Vagina (tissue), 2 donors: ENCODE measurements around the gene POC1A. TPM values are rescaled to one million over a fixed set of nuclear protein-coding genes. Genes with fewer than 3 reads are reported as not detected.

ENCODE experiments used
- DNase-seq, 2 donors: peaks; one replicate each; pipeline ENCODE4 v3.0.0-alpha.2; 2017; ENCODE audit errors: extremely low spot score in 2 of 2
- H3K27ac ChIP-seq: fragments of 200-600 bp; sonication (generic); one replicate; pipeline ENCODE4 v1.5.1; 2019
- H3K27me3 ChIP-seq: fragments of 200-600 bp; sonication (generic); one replicate; pipeline ENCODE4 v1.5.1; 2019
- H3K36me3 ChIP-seq, 2 donors: fragments of 200-600 bp; sonication (generic); one replicate each; pipeline ENCODE4 v1.5.1; 2017 to 2019
- H3K4me1 ChIP-seq: fragments of 200-600 bp; sonication (generic); one replicate; pipeline ENCODE4 v1.5.1; 2019
- H3K4me3 ChIP-seq, 2 donors: fragments of 200-600 bp; sonication (generic); 1 replicate in 1 of 2; 2 replicates in 1 of 2; pipeline ENCODE4 v1.5.1; 2016 to 2019
- H3K9me3 ChIP-seq: fragments of 200-600 bp; sonication (generic); one replicate; pipeline ENCODE4 v1.5.1; 2019
- POLR2A ChIP-seq, 2 donors: fragments of 450-650 bp; IDR thresholded peaks; one replicate each; pipeline ENCODE4 v1.6.1; 2017; ENCODE audit warnings: antibody characterized with exemption in 2 of 2, mild to moderate bottlenecking in 2 of 2, moderate library complexity in 2 of 2
- POLR2AphosphoS5 ChIP-seq, 2 donors: sonication (generic); formaldehyde crosslinking; IDR thresholded peaks; one replicate each; pipeline ENCODE4 v1.9.0; 2017; ENCODE audit warnings: antibody characterized with exemption in 2 of 2, mild to moderate bottlenecking in 2 of 2, low read depth in 1 of 2; ENCODE audit not compliant: insufficient read depth in 1 of 2
- intact Hi-C: fragments of 100-400 bp; cut with DNase I; formaldehyde crosslinking; loops from one replicate; pipeline ENCODE4 v1.15.1; 2023
- total RNA-seq: library from RNA; depleted of rRNA; stranded (reverse); fragments of >200 nt; gene quantifications from one replicate; pipeline ENCODE4 v1.2.3, GENCODE V29; 2016
- TF ChIP-seq, protein P1 (sequence below), 3 experiments: fragments of 450-650 bp in 2 of 3; fragments of 200-600 bp in 1 of 3; sonication (generic) in 1 of 3; IDR thresholded peaks; one replicate each; pipeline ENCODE4 v1.5.1; 2017 to 2019; ENCODE audit warnings: antibody characterized with exemption in 3 of 3, mild to moderate bottlenecking in 2 of 3, moderate library complexity in 2 of 3

POC1A gene
- total RNA-seq, 1 donor from 2014 or later = 0.74 TPM

GRCh38 chr3:52123106-52123725 lies 31.0 kb downstream of the POC1A start:
- H3K27me3 ChIP-seq = no peaks in the 10 kb centered on the region
- no peaks in the 10 kb centered on the region for H3K36me3 ChIP-seq
- DNase-seq = no peak
- intact Hi-C loops = loop anchor here (5.0 to 10.0 kb wide), 2 partner anchors 68 to 121 kb away; partner anchors contain the start of gene DUSP7
- TF ChIP-seq POLR2AphosphoS5 (IDR thresholded peaks at IDR 0.05; ENCODE audit: insufficient read depth in 1 of 2, low read depth in 1 of 2) = peak in 1 of 2 donors; percentile 44
- TF ChIP-seq, protein P1, sequence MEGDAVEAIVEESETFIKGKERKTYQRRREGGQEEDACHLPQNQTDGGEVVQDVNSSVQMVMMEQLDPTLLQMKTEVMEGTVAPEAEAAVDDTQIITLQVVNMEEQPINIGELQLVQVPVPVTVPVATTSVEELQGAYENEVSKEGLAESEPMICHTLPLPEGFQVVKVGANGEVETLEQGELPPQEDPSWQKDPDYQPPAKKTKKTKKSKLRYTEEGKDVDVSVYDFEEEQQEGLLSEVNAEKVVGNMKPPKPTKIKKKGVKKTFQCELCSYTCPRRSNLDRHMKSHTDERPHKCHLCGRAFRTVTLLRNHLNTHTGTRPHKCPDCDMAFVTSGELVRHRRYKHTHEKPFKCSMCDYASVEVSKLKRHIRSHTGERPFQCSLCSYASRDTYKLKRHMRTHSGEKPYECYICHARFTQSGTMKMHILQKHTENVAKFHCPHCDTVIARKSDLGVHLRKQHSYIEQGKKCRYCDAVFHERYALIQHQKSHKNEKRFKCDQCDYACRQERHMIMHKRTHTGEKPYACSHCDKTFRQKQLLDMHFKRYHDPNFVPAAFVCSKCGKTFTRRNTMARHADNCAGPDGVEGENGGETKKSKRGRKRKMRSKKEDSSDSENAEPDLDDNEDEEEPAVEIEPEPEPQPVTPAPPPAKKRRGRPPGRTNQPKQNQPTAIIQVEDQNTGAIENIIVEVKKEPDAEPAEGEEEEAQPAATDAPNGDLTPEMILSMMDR (IDR thresholded peaks at IDR 0.05) = peak; percentile 76 to 93 (median 83)
- TF ChIP-seq POLR2A (IDR thresholded peaks at IDR 0.05) = no peak
- H3K9me3 ChIP-seq = no peaks in the 10 kb centered on the region
- H3K27ac ChIP-seq = peak overlapping the region; percentile 13
- H3K4me3 ChIP-seq = no peak overlapping the region
- H3K4me1 ChIP-seq = peaks cover 26% of the 10 kb centered on the region

DNA sequence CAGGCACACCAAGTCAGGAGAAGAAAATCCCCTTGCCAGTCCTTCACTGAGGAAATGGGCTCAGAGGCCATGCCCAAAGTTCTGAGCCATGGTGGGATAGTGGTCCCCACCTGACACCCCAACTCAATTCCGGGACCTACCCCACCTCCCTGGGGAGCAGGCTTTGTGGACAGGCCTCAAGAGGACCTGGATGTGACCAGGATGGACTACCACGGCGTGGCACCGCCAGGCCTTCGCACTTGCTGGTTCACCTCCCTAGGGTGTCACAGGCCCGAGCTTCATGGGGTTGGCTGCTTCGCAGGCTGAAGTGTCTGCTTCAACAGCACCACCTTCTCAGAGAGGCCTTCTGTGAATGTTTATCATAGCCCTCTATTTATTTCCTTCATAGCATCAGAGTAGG lies 31.7 kb downstream of the POC1A start:
- no peaks in the 10 kb centered on the region for H3K9me3 ChIP-seq
- no peak overlapping the region for H3K4me3 ChIP-seq
- no peaks in the 10 kb centered on the region for H3K36me3 ChIP-seq
- no peaks in the 10 kb centered on the region for H3K27me3 ChIP-seq
- TF ChIP-seq POLR2AphosphoS5 (IDR thresholded peaks at IDR 0.05; ENCODE audit: insufficient read depth in 1 of 2, low read depth in 1 of 2) (no peak), POLR2A (IDR thresholded peaks at IDR 0.05) (no peak)
- TF ChIP-seq, protein P1 (IDR thresholded peaks at IDR 0.05) = no peak
- peaks cover 26% of the 10 kb centered on the region for H3K4me1 ChIP-seq
- intact Hi-C loops = loop anchor here (5.0 to 10.0 kb wide), 2 partner anchors 68 to 120 kb away; partner anchors contain the start of gene DUSP7
- H3K27ac ChIP-seq = peak overlapping the region; percentile 13
- no peak for DNase-seq

- Histone ChIP-seq H3K9me3 (no peaks in the 10 kb centered on the region), H3K4me1 (peaks cover 26% of the 10 kb centered on the region), H3K27me3 (no peaks in the 10 kb centered on the region), H3K27ac (peak overlapping the region; percentile 57), H3K4me3 (no peak overlapping the region), H3K36me3 (no peaks in the 10 kb centered on the region)
- intact Hi-C loops = loop anchor here (5.0 to 10.0 kb wide), 2 partner anchors 67 to 120 kb away; partner anchors contain the start of gene DUSP7
- DNase-seq = no peak
- TF ChIP-seq POLR2AphosphoS5 (IDR thresholded peaks at IDR 0.05; ENCODE audit: insufficient read depth in 1 of 2, low read depth in 1 of 2) = no peak
- TF ChIP-seq, protein P1 (IDR thresholded peaks at IDR 0.05) = no peak
- TF ChIP-seq POLR2A (IDR thresholded peaks at IDR 0.05) = no peak
Measured at GRCh38 chr3:52121813-52122212, 32.4 kb downstream of the POC1A start.

DNA sequence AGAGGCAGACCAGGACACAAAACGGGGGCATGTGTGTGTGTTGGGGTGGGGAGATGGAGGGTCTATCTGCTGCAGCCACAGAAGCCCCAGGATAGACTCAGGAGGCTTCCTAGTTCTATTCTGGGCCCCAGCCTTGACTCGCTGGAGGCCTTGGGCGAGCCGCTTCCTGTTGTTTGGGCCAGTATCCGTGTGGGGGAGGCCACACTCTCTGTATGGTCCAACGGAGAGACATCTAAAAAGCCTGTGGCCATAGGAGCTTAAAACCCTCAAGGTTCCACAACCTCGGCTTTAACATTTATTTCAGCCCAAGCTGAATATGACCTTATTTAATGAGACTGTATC lies 32.8 kb downstream of the POC1A start:
- H3K4me3 ChIP-seq = no peak overlapping the region
- H3K27ac ChIP-seq = peak overlapping the region; percentile 57
- no peaks in the 10 kb centered on the region for H3K27me3 ChIP-seq
- TF ChIP-seq, protein P1 (IDR thresholded peaks at IDR 0.05) = no peak
- TF ChIP-seq POLR2AphosphoS5 (IDR thresholded peaks at IDR 0.05; ENCODE audit: insufficient read depth in 1 of 2, low read depth in 1 of 2) (no peak), POLR2A (IDR thresholded peaks at IDR 0.05) (no peak)
- no peaks in the 10 kb centered on the region for H3K36me3 ChIP-seq
- H3K9me3 ChIP-seq = no peaks in the 10 kb centered on the region
- DNase-seq = no peak
- peaks cover 26% of the 10 kb centered on the region for H3K4me1 ChIP-seq
- intact Hi-C loops = loop anchor here (5.0 to 10.0 kb wide), 2 partner anchors 67 to 119 kb away; partner anchors contain the start of gene DUSP7
